HepG2 (cell line): Measurements from ENCODE around the gene H6PD. TPM values are rescaled to one million over a fixed set of nuclear protein-coding genes. Genes with fewer than 3 reads are reported as not detected.

Experiments used
- ARHGAP35 ChIP-seq: sonication (generic); formaldehyde crosslinking; IDR thresholded peaks from 2 replicates; pipeline ENCODE4 v1.9.0; 2022; ENCODE audit warnings: mild to moderate bottlenecking, inconsistent platforms, moderate library complexity, missing genetic modification reagents, borderline replicate concordance
- ARNT2 ChIP-seq: sonication (generic); formaldehyde crosslinking; IDR thresholded peaks from 2 replicates; pipeline ENCODE4 v1.8.0; 2022; ENCODE audit warnings: mild to moderate bottlenecking, low read depth, missing genetic modification reagents, moderate library complexity
- ATM ChIP-seq: fragments of 450-650 bp; IDR thresholded peaks from 2 replicates; pipeline ENCODE4 v1.7.1; 2017; ENCODE audit warnings: mild to moderate bottlenecking, borderline replicate concordance
- ATRX ChIP-seq: sonication (generic); formaldehyde crosslinking; IDR thresholded peaks from 2 replicates; pipeline ENCODE4 v1.4.0; 2020; ENCODE audit warnings: missing genetic modification reagents, borderline replicate concordance
- DNMT1 ChIP-seq: sonication (generic); formaldehyde crosslinking; IDR thresholded peaks from 2 replicates; pipeline ENCODE4 v1.5.1; 2020; ENCODE audit warnings: mild to moderate bottlenecking, missing genetic modification reagents
- E2F1 ChIP-seq: sonication (generic); formaldehyde crosslinking; IDR thresholded peaks from 2 replicates; pipeline ENCODE4 v1.5.0; 2020; ENCODE audit warnings: missing genetic modification reagents
- ELF4 ChIP-seq: sonication (generic); formaldehyde crosslinking; IDR thresholded peaks from 2 replicates; pipeline ENCODE4 v1.5.0; 2020; ENCODE audit warnings: missing genetic modification reagents, mild to moderate bottlenecking, moderate library complexity, borderline replicate concordance
- FOSL1 ChIP-seq: sonication (generic); formaldehyde crosslinking; IDR thresholded peaks from 2 replicates; pipeline ENCODE4 v1.9.0; 2021; ENCODE audit warnings: missing genetic modification reagents, borderline replicate concordance
- FOXP1 ChIP-seq, 2 experiments: fragments of 450-650 bp in 1 of 2; IDR thresholded peaks; 2 replicates each; pipeline ENCODE4 v1.6.1; 2017 to 2018; ENCODE audit warnings: antibody characterized with exemption in 1 of 2
- HDAC6 ChIP-seq: fragments of 200-600 bp; sonication (generic); IDR thresholded peaks from 2 replicates; pipeline ENCODE4 v1.7.0; 2017; ENCODE audit warnings: mild to moderate bottlenecking, antibody characterized with exemption, low read length, low read depth
- IRF2 ChIP-seq: IDR thresholded peaks from 2 replicates; pipeline ENCODE4 v1.6.1; 2018; ENCODE audit warnings: missing genetic modification reagents, missing compliant biosample characterization
- MTA3 ChIP-seq: sonication (generic); formaldehyde crosslinking; IDR thresholded peaks from 2 replicates; pipeline ENCODE4 v1.4.0; 2020; ENCODE audit warnings: missing genetic modification reagents
- NRL ChIP-seq: sonication (generic); formaldehyde crosslinking; IDR thresholded peaks from 2 replicates; pipeline ENCODE4 v1.5.0; 2020; ENCODE audit warnings: missing genetic modification reagents, mild to moderate bottlenecking, moderate library complexity, borderline replicate concordance
- PATZ1 ChIP-seq: sonication (generic); formaldehyde crosslinking; IDR thresholded peaks from 2 replicates; pipeline ENCODE4 v1.4.0; 2020; ENCODE audit warnings: missing genetic modification reagents
- RFXAP ChIP-seq: sonication (generic); formaldehyde crosslinking; IDR thresholded peaks from 2 replicates; pipeline ENCODE4 v1.4.0; 2020; ENCODE audit warnings: missing genetic modification reagents, borderline replicate concordance
- SALL2 ChIP-seq: sonication (generic); formaldehyde crosslinking; IDR thresholded peaks from 2 replicates; pipeline ENCODE4 v1.8.1; 2023; ENCODE audit warnings: mild to moderate bottlenecking, missing genetic modification reagents, inconsistent platforms
- SETDB1 ChIP-seq: sonication (generic); formaldehyde crosslinking; IDR thresholded peaks from 2 replicates; pipeline ENCODE4 v1.5.1; 2020; ENCODE audit warnings: missing genetic modification reagents, mild to moderate bottlenecking, borderline replicate concordance
- TBX2 ChIP-seq: sonication (generic); formaldehyde crosslinking; IDR thresholded peaks from 2 replicates; pipeline ENCODE4 v1.5.0; 2020; ENCODE audit warnings: missing genetic modification reagents, mild to moderate bottlenecking, borderline replicate concordance
- TGIF2 ChIP-seq: IDR thresholded peaks from 2 replicates; pipeline ENCODE4 v1.6.1; 2016; ENCODE audit warnings: control low read depth, missing compliant biosample characterization
- ZFP37 ChIP-seq: sonication (generic); formaldehyde crosslinking; IDR thresholded peaks from 2 replicates; pipeline ENCODE4 v1.4.0; 2020; ENCODE audit warnings: missing genetic modification reagents, borderline replicate concordance
- ZNF3 ChIP-seq: IDR thresholded peaks from 2 replicates; pipeline ENCODE4 v1.7.0; 2017; ENCODE audit warnings: inconsistent platforms
- ZNF704 ChIP-seq: sonication (generic); formaldehyde crosslinking; IDR thresholded peaks from 2 replicates; pipeline ENCODE4 v1.8.1; 2023; ENCODE audit warnings: mild to moderate bottlenecking, inconsistent platforms, moderate library complexity, missing genetic modification reagents, borderline replicate concordance
- ZNF776 ChIP-seq: sonication (generic); formaldehyde crosslinking; IDR thresholded peaks from 2 replicates; pipeline ENCODE4 v1.4.0; 2020; ENCODE audit warnings: mild to moderate bottlenecking, missing genetic modification reagents
- polyA plus RNA-seq, 8 experiments: library from polyadenylated mRNA; depleted of rRNA in 3 of 8; stranded (reverse) in 7 of 8; unstranded in 1 of 8; fragments of >200 nt; fragmentation: Illumina TruSeq in 4 of 8; extraction: Trizol in 4 of 8; gene quantifications; 2 replicates each; pipeline versions ENCODE4 v1.2.1 to v1.2.3, GENCODE V29; 2011 to 2016; ENCODE audit warnings: low read depth in 4 of 8, missing spikeins in 1 of 8, mixed read lengths in 1 of 8; ENCODE audit not compliant: insufficient read depth in 1 of 8
- total RNA-seq, 5 experiments: library from RNA; depleted of rRNA; stranded (reverse); fragments of >200 nt; fragmentation: Illumina TruSeq; extraction: Trizol; gene quantifications; 2 replicates each; pipeline ENCODE4 v1.2.3, GENCODE V29; 2016; ENCODE audit warnings: low read depth in 1 of 5
- TF ChIP-seq, protein P1 (sequence below): IDR thresholded peaks from 2 replicates; pipeline ENCODE4 v1.6.1; 2016; ENCODE audit warnings: missing genetic modification reagents, missing compliant biosample characterization

The H6PD gene
- total and polyA plus RNA-seq, 2 of the 13 experiments (the other 11 are each of a cell fraction or from before 2014, with no cell fraction given) = 9.3 to 14.1 TPM

GRCh38 chr1:9249534-9250410, 15.2 kb downstream of the H6PD start (continued):
- TF ChIP-seq PATZ1 (CRISPR knock-in tag) (peak; percentile 52), DNMT1 (CRISPR knock-in tag) (peak; percentile 53), SETDB1 (CRISPR knock-in tag) (no peak; the same call in 1 of the 2 replicates), E2F1 (peak; percentile 86), FOXP1 (IDR thresholded peaks at IDR 0.05) (no peak), FOXP1 (CRISPR knock-in tag; IDR thresholded peaks at IDR 0.05) (peak; percentile 57), ZFP37 (CRISPR knock-in tag) (no peak), SALL2 (no peak), ZNF704 (CRISPR knock-in tag) (0 out of 2 replicates have a peak, but pooled peaks have one; percentile 86), MTA3 (CRISPR knock-in tag) (no peak), RFXAP (CRISPR knock-in tag) (peak; percentile 21; the same call in 1 of the 2 replicates), NRL (CRISPR knock-in tag) (no peak; the same call in 1 of the 2 replicates), ELF4 (no peak), ATRX (CRISPR knock-in tag) (no peak), HDAC6 (no peak), ZNF3 (CRISPR knock-in tag) (0 out of 2 replicates have a peak, but pooled peaks have one; percentile 35), FOSL1 (CRISPR knock-in tag) (no peak), TGIF2 (no peak; the same call in 1 of the 2 replicates), ZNF776 (CRISPR knock-in tag) (peak; percentile 84), TBX2 (CRISPR knock-in tag) (peak; percentile 9; the same call in 1 of the 2 replicates), IRF2 (CRISPR knock-in tag) (no peak; the same call in 1 of the 2 replicates), ARHGAP35 (CRISPR knock-in tag) (no peak; the same call in none of the 2 replicates), ARNT2 (CRISPR knock-in tag) (no peak), ATM (no peak)
- TF ChIP-seq, protein P1, sequence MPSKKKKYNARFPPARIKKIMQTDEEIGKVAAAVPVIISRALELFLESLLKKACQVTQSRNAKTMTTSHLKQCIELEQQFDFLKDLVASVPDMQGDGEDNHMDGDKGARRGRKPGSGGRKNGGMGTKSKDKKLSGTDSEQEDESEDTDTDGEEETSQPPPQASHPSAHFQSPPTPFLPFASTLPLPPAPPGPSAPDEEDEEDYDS (CRISPR knock-in tag) = peak; percentile 27
